NCI-H345 treated with DMSO at 0.1 percent for 48 hours (cell line): ENCODE results near the gene SPESP1.

Experiments used
- DNase-seq: peaks from one replicate; lab custom pipeline; 2025; ENCODE audit not compliant: unreplicated experiment; lab: John Stamatoyannopoulos, UW

SPESP1 gene

DNA sequence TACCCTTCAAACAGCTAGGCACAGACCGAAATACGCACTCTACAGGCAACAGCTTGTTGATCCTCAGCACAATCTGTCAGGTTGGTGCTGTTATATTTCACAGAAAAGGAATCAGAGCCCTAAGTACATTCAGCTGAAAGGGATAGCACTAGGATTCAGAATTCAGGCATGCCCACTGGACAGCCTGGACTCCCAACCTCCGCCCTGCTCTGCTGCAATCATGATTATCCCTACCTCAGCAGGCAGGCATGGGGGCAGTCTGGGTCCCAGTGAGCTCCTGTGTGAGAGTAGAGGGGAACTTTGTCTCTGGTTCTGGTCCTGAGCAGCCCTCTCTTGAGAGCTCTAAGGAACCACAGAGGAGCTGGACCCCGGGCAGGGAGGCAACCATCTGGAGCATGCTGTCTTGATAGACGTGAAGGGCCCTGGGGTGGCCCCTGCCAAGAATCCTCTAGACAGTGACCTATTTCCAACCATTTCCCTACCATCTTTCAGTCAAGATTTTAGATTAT, 60.7 kb downstream of the SPESP1 start:
- no peak for DNase-seq

DNA sequence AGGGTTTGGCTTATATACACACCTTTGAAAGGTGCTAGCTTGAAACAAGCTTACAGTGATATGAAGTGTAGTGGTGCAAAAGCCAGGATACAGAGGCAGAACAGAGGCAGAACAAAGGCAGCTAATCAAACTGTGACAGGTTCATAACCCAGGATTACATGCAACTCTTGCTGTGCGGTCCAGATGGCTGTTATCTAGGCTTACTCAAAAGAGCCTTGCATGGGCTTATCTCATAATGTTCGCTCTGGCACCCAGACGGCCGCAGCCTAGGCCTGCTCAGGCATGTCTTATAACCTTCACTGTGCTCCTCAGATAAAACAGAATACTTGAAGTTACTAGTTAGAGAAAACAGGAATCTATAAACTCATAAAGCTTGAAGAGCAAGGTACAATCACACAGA, 61.4 kb downstream of the SPESP1 start:
- no peak for DNase-seq

DNA sequence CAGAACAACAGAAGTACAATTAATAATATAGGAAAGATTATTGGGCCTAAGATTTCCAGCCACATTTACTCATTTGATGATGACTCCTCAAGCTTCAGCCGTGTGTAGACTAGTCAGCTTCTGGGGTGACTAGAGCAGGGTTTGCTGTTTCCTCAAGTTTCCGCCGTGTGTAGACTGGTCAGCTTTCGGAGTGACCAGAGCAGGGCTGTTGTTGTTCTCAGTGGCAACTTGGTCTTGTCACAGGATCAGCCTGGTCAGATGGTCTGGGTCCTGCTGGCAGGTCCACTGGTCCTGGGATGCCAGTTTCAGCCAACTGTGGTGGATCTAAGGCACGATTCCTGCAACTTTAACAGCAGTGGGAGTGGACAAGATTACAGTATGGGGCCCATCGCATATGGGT, 62.4 kb downstream of the SPESP1 start:
- no peak for DNase-seq

DNA sequence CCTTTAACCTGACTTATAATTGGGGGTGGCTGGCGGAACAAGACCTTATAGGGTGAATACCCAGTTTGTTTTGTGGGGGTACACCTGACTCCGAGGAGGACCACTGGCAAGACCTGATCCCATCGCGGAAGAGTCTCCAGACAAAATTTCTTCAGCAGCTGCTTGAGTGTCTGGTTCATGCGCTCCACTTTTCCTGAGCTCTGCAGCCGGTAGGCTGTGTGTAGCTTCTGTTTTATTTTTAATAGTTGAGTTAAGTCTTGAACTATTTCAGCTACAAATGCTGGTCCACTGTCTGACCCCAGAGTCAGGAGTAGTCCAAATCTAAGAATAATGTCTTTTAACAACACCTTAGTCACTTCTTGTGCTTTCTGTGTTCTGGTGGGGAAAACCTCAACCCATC, 63.0 kb downstream of the SPESP1 start:
- DNase-seq, result no peak

DNA sequence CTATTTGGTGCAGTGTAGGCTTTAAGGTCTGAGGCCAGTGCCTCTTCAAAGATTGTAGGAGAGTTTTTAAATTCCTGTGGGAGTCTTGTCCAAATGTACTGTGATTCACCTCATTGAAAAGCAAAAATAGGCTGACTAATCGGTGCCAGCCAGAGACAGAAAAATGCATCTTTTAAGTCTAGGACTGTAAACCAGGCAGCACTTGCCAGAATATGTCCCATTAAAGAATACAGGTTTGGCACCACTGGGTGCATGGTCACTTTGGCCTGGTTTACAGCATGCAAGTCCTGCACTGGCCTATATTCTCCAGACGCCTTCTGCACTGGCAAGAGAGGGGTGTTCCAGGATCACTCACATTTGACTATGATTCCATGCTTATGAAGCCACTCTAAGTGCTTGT, 63.8 kb downstream of the SPESP1 start:
- DNase-seq, result no peak

DNA sequence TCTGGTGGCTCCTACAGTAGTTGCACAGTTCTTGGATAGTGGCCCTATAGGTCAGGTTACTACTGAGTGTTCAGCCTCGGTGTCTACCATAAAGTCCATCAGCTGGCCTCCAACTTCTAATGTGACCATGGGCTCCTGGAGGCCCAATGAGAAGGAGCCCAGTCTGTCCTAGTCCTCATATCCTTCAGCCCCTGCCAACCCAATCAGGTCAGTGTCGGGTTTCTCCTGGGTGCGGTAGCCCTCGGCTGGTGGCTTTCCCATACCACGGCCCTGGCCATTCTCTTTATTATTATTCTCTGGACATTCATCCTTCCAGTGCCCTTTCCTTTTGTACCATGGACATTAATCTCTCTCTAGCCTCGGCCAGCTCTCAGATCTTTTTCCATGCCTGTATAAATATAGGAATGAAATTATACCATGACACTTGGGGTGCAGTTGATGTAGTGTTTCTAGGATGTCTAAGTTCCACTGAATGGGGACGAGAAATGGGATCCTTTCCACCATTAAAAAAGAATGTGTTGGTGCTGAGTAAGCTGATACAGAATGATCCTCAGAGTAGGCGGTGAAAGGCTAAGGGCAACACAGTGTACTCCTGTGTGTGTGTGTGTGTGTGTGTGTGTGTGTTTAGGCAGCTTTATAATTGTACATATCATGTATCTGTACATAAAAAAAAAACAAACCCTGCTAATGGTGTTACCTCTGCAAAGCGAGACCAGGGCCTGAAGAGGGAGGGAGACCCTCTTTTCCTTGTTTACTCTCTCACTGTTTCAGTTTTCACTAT, 64.8 kb downstream of the SPESP1 start:
- DNase-seq, result no peak
